HG03064 (cell line): Measurements from ENCODE around the gene AP3D1.
"Not testable (repeated sequence)": the region's sequence is repeated elsewhere in the genome, so short reads cannot be mapped to it uniquely, and the experiment has no call there.

ENCODE experiments used
- ATAC-seq: cut with Tn5 transposase; IDR thresholded peaks from one replicate; pipeline ENCODE4 v1.9.1; 2021; ENCODE audit warnings: low read depth; ENCODE audit not compliant: unreplicated experiment

AP3D1 gene

DNA sequence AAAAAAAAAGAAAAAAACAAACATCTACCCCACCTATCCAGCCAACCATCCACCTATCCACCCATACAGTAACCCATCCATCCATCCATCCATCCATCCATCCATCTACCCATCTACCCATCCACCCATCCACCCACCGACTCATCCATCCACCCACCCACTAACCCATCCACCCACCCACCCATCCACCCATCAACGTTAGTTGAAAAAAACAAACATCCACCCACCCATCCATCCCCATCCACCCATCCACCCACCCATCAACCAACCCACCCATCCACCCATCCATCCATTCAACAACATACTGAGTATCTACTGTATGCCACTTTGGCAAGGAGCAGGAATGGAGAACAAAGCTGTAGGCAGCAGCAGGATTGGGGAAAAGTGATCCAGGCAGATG is 6.1 kb upstream of the AP3D1 start:
- ATAC-seq: no peak

GRCh38 chr19:2154587-2155075 is 3.3 kb upstream of the AP3D1 start:
- no peak for ATAC-seq

DNA sequence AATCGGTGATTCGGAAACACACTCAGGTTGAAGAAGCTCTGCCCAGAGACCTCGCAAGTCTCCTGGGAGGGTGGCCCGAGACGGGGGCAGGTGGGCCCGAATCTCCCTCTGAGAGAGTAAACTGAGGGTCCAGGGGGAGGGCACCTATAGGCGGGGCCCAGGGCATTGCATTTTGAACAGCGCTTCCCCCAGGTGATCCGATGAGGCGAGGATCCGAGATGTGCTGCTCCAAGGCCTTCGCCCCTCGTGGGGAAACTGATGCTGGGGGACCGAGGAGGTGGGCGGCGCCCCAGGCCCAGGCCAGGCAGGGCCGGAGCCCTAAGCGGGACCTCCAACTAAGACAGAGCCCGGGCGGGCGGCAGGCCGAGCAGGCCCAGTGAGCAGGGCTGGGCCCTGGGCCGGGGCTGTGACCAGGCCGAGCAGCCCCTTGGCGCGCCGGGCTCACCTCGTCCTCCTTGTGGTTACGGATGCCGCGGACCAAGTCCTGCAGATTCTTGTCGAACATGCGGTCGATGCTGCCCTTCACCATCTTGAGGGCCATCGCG is 500 bp downstream of the AP3D1 start:
- peak; percentile 20 for ATAC-seq

DNA sequence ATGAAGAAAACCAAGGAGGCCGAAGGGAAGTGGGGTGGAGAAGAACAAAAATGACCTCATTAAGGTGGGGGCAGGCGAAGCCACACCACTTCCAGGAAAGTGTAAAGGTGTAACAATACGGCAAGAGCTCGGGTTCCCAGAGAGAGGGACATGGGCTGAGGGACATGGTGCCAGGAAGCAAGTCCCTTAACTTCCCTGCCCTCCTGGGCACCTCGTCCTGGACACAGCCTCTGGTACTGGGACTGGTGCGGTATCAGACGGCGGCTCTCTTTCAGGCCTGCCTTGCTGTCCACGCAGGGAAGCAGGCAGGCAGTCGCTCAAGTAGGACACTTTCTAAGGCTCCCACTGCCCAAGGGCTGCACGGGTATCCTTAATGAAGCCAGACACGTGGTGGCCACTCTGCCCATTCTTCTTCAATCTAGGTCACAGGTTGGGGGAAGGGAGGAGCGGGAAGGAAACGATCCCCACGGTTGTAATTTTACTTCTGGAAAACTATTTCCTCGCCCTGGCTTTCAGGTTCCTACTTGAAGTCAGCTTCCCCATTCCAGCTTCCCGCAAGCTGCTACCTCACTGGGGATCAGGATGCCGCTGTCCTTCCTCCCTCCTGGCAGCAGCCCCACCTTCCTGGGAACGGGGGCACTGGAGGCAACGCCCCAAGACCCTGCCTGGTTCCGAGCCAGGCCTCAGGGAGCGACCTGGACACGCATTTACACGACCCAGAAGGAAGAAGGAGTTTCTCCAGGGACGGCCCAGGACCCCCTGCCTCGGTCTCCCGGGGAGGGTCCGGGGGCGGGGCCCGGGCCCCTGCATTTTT is 1.2 kb downstream of the AP3D1 start:
- no peak for ATAC-seq

GRCh38 chr19:2148482-2149135 is 2.8 kb downstream of the AP3D1 start:
- ATAC-seq: no peak

GRCh38 chr19:2145831-2146241 is 5.5 kb downstream of the AP3D1 start:
- ATAC-seq: no peak

- ATAC-seq: no peak
Measured at GRCh38 chr19:2144190-2144589, 7.2 kb downstream of the AP3D1 start.

- no peak for ATAC-seq
Measured at GRCh38 chr19:2142173-2142829, 9.1 kb downstream of the AP3D1 start.

DNA sequence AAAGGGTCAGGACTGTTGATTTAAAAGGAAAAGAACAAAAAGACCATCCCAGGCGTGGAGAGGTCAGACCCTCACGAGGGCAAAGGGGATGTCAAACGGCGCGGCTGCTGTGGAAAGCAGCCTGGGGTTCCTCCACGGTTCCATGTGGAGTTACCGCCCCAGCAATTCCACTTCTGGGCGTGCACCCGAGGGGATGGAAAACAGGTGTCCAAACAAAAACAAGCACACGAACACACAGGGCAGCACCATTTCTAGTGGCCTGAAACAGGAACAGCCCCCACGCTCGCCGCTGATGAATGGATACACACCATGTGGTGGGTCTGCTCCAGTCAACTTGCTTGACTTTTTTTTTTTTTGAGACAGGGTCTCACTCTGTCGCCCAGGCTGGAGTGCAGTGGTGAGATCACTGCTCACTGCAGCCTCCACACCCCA is 11.2 kb downstream of the AP3D1 start:
- no peak for ATAC-seq

DNA sequence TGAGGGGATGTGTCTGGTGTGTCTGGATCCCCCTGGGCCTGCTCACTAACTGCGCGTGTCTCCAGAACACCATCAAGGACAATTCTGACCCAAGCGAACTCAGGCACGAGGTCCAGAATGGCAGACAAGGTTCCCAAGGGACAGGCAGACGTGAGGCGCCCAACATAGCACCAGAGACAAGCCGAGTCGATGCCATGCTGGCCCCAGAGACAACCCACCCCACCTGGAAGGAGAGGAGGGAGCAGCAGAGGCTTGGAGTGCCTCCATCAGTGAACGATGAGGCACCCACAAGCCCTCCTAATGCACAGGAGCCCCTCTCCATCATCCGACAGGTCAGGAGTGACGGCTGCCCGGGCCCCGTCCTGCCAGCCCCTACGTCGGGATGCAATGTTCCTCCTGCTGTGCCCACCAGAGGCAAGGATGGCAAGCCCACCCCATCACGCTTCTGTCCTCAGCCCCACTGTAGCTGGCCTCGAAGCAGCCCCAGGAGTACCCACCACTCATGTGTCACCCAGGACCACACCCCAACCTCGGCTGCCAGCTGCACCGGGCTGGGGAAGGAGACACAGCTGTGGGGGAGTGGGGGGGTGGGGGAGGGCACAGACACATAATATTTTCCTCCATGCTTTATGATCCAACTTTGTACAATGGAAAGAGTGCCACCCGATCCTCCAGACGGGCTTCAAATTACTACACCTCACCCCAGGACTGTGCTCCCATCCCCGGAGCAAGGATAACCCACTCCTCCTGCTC is 11.8 kb downstream of the AP3D1 start:
- no peak for ATAC-seq

DNA sequence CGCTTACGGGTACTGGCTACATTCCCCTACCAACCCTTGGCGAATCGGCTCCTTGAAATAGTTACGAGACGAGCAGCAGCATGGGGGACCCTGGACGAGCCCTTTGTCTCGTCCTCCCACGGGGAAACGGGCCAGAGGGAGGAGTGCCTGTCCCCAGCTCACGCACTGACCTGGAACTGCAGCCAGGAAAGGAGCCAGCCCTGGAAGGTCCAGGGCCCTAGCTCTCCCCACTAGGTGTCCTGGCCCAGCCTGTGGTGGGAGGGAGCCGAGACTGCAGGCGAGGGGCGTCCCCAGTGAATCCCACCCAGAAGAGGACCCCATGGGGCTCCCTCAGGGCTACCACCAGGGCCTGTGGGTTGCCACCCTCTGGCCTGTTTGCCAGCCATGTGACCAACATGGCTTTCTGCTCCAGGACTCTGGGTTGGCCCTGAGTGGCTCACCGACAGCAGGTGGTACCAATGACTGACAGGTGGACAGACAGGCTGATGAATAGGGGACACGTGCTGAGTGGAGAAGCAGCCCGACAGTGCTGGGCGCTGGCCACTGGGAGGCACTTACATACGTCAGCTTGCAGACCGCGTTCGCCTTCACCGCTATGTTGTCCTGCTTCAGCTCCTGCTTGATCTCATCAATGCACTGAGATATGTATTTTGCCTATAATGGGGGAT is 13.2 kb downstream of the AP3D1 start:
- ATAC-seq: no peak

DNA sequence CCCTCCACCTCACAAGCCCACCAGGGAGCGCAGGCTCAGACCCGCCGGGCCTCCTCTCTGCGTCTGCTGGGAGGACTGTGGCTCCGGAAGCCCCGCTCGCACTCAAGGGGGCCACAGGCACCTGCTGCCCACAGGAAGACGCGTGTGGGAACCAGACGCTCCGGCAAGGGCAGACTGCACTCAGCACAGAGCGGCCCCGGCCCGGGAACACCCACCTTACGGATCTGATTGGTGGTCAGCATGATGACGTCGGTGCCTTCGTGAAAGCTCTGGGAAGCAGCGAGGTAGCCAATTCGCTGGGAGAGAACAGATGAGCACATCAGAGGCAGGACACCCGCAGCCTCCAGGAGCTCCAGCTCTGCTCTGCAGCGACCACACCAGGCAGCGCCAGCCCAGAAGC is 14.6 kb downstream of the AP3D1 start:
- no peak for ATAC-seq

GRCh38 chr19:2135474-2136402 is 15.6 kb downstream of the AP3D1 start:
- ATAC-seq: no peak

DNA sequence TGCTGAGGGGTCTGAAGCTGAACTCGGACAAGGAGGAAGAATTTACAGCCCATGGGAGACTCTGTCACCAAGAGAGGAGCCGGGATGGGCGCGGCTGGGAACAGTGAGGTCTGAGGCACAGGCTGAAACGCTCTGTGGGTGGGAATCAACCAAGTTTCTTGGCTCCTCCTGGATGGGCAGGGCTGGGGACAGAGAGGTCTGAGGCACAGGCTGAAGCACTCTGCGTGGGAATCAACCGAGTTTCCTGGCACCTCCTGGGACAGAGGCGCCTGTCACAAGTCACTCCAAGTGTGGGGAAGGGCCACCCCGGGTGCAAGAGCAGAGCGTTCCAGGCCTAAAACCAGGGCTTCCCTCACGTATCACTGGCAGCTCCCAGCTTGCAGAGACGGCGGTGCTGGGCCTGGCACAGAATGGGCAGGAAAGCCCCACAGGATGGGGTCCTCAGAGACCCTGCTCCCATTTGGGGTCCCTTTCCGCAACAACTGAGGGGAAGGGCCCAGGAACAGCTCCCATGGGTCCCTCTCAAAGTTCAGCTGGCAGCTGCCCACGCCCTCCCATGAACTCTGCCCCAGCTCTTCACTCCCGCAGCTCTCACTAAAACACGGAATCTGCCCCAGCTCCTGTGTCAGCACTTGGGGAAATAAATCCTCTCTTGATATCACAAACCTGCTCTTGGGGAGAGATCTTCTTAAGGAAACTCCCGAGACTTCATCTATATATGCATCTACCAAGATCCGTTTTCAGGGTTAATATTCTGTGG is 18.5 kb downstream of the AP3D1 start:
- ATAC-seq: no peak

DNA sequence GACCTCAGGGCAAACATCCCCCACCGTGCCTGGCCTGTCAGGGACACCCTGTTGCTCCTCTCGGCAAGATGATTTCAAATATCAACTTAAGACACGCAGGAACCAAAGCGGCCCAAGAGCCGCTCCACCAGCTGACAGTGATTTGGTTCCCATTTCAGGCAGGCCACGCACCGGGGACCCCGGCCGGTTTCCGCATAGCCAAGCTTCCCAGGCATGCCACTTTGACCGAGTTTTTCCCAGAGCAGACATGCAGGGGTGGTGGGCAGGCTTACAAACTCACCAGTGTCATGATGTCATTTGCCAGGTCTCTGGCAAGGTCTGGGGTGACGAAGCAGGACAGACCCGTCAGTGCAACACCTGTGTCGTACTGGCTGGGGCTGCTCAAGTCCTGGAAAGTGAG is 19.2 kb downstream of the AP3D1 start:
- ATAC-seq: no peak

DNA sequence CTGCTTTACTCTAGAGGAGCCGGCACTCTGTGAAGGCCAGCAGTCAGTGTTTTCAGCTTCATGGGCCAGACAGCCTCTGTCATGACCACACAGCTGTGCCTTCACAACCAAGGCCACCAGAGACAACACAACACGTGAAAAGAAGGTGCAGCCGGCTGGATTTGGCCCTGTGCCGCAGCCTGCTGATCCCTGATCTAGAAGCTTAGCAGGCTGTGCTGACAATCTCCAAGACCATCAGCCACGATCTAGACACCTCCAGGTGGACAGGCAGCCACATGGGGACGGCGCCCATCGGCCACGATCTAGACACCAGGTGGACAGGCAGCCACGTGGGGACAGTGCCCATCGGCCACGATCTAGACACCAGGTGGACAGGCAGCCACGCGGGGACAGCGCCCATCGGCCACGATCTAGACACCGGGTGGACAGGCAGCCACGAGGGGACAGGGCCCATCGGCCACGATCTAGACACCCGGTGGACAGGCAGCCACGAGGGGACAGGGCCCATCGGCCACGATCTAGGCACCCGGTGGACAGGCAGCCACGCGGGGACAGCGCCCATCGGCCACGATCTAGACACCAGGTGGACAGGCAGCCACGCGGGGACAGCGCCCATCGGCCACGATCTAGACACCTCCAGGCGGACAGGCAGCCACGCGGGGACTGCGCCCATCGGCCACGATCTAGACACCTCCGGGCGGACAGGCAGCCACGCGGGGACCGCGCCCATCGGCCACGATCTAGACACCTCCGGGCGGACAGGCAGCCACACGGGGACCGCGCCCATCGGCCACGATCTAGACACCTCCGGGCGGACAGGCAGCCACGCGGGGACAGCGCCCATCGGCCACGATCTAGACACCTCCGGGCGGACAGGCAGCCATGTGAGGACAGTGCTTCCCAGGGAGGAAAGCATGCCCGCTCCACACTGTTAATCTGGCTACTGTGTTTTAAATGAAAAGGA is 20.1 kb downstream of the AP3D1 start:
- not testable (repeated sequence) for ATAC-seq
